GM18873 (cell line): Measurements from ENCODE around the gene C11orf21.
"Not testable (repeated sequence)": the region's sequence is repeated elsewhere in the genome, so short reads cannot be mapped to it uniquely, and the experiment has no call there.

ENCODE experiments used
- ATAC-seq: cut with Tn5 transposase; IDR thresholded peaks from one replicate; pipeline ENCODE4 v1.9.1; 2021; ENCODE audit warnings: mild to moderate bottlenecking, moderate library complexity, moderate number of reproducible peaks; ENCODE audit not compliant: unreplicated experiment, low FRiP score

C11orf21 gene

DNA sequence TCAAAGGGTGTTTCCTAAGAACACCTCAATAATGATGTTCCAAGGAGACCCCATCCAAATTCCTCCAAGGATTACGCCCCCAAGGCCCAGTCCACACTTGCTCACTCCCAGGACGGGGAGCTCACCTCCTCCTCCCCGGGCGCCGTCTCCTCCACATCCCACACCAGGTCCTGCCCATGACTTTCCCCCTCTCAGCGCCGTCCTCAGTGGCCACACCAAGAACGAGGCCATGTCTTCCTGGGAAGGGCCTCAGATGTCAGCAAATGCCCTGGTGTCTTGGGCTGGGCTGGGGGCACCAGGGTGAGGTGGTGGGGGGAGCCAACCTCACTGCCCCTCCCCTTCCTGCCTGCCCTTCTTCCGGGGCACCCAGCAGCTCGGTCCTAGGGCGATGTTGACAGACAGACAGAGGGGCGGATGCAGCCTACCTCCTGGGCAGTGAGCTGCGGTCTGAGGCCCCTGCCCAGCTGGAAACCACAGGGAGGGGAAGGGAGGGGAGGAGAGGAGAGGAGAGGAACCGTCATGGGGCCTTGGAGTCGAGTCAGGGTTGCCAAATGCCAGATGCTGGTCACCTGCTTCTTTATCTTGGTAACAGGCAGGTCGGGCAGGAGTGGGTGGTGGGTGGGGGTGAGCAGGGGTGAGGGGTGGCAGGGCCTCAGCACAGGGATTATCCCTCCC, at the start of gene C11orf21, which contains the start of gene TSPAN32:
Gene C11orf21 (minus strand): TSS at position 288 of the 675 bp plus-strand sequence. CDS start 110 bp downstream, at position 178.
Gene TSPAN32 (plus strand): TSS at position 383 of the 675 bp plus-strand sequence. CDS start 137 bp downstream, at position 520.
- no peak for ATAC-seq

DNA sequence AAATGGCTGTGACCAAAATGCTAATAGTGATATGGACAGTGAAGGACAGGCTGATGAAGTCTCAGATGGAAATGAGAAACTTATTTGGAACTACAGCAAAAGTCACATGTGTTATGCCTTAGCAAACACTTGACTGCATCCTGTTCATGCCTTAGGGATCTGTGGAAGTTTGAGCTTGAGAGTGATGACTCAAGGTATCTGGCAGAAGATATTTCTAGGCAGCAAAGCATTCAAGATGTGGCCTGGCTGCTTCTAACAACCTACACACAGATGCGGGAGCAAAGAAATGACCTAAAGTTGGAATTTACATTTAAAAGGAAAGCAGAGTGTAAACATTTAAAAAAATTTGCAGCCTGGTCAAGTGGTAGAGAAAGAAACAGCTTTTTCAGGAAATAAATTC, 47.3 kb upstream of the C11orf21 start:
- ATAC-seq: no peak

GRCh38 chr11:2347308-2347830, 45.7 kb upstream of the C11orf21 start:
- ATAC-seq: no peak

- ATAC-seq: no peak
Measured at GRCh38 chr11:2346586-2347307, 45.0 kb upstream of the C11orf21 start.

GRCh38 chr11:2346014-2346413, 44.3 kb upstream of the C11orf21 start:
- no peak for ATAC-seq

- ATAC-seq: no peak
Measured at GRCh38 chr11:2345050-2345449, 43.3 kb upstream of the C11orf21 start.

DNA sequence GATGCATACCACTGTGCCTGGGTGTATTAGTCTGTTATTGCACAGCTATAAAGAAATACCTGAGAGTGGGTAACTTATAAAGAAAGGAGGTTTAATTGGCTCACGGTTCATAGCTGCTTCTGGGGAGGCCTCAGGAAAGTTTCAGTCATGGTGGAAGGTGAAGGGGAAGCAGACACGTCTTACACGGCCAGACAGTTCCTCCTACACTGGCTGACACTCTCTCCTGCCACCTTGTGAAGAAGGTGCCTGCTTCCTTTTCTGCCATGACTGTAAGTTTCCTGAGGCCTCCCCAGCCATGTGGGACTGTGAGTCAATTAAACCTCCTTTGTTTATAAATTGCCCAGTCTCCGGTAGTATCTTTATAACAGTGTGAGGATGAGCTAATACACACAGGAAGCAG, 41.8 kb upstream of the C11orf21 start:
- ATAC-seq: no peak

DNA sequence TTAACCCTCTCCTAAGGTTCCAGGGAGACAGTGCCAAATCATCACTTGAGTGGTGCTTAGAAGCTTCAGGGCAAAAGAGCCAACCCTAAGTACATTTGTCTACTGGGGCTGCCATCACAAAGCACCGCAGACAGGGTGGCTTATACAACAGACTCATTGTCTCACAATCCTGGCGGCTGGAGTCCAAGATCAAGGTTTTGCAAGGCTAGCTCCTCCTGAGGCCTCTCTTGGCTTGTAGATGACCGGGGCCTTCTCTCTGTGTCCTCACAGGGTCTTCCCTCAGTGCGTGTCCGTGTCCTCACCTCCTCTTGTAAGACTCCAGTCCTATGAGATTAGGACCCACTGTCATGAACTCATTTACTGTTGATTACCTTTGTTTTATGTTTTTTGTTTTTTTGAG, 41.3 kb upstream of the C11orf21 start:
- ATAC-seq: no peak

DNA sequence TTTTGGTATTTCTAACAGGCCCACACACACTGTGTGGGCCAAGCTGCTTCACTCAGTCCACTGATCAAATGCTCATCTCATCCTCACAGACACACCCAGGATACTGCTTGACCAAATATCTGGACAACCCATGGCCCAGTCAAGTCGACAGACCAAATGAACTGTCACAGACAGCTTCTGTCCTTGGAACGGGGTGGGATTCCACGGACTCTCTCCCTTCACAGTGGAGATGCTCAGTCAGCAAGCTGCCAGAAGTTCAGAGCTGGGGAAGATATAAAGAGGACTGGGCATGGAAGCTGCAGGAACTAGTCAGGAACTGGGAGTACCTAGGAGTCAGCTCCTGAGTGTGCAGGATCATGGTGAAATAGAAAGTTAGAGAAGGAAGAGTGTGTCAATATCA, 40.8 kb upstream of the C11orf21 start:
- no peak for ATAC-seq

GRCh38 chr11:2338760-2339159, 37.0 kb upstream of the C11orf21 start:
- ATAC-seq: not testable (repeated sequence)

DNA sequence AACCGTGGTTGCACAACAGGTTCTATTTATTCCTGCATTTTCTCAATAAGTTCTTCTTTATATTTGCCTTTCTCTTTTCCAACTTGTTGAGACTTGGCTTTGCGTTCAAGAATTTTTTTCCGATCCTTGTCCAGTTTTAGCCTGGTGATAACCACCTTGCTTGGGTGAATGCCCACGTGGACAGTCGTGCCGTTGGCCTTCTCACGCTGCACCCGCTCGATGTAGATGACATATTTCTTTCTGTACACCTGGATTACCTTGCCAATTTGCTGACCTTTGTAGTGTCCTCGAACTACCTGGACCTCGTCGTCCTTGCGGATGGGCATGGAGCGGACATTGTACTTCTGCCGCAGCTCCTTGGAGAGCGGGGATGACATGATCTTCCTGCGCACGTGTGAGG, 33.6 kb upstream of the C11orf21 start:
- not testable (repeated sequence) for ATAC-seq

DNA sequence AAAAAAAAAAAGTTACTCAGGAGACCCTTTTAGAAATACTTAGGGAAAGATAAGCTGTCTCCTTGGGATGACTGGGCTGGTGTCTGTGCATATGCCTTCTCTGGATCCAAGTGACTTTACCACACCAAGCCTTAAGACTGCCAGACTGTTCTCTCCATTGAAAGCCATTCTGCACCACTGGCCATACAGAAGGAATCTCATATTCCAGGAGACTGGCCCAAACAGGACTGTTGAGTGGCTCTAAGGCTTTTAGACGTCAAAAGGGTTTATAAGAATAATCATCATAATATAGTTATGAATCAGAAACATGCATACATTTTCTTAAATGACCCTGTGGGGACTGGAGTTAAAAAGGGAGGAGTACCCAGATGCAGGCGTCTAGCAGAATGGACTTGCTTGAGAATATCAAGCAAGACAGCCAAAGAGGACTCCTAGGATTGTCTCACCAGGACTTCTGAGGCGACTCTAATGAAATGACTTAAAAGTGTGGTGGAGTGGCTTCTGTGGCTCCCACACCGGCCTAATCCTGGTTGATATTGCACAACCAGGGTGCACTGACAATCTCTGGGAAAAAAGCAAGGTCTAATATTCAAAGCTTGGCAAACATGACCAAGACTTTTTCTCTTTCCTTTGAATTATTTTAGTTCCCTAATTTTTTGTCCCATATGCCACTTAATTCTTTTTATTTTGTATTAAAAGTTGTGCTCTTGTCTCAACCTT, 31.9 kb upstream of the C11orf21 start:
- not testable (repeated sequence) for ATAC-seq

DNA sequence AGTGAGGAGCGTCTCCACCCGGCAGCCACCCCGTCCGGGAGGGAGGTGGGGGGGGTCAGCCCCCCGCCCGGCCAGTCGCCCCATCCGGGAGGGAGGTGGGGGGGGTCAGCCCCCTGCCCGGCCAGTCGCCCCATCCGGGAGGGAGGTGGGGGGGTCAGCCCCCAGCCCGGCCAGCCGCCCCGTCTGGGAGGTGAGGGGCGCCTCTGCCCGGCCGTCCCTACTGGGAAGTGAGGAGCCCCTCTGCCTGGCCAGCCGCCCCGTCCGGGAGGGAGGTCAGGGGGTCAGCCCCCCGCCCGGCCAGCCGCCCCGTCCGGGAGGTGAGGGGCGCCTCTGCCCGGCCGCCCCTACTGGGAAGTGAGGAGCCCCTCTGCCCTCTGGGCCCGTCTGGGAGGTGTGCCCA, 30.9 kb upstream of the C11orf21 start:
- not testable (repeated sequence) for ATAC-seq

- no peak for ATAC-seq
Measured at GRCh38 chr11:2331404-2331803, 29.7 kb upstream of the C11orf21 start.

DNA sequence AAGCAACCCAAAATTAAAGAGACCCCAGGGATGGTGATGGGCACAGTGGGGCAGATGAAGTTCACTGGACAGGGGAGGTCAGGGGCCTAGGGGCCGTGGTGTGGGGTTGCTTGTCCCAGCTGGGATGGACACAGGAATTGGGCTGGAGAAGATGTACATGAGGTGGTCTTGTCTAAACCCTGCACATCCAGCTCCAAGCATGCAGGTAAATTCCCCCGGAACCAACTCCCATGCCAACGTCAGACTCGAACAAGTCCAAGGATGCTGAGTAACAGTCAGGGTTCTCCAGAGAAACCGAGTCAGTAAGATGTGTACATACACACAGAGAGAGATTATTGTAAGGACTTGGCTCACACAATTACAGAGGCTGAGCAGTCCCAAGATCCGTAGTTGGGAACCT, 29.0 kb upstream of the C11orf21 start:
- no peak for ATAC-seq

DNA sequence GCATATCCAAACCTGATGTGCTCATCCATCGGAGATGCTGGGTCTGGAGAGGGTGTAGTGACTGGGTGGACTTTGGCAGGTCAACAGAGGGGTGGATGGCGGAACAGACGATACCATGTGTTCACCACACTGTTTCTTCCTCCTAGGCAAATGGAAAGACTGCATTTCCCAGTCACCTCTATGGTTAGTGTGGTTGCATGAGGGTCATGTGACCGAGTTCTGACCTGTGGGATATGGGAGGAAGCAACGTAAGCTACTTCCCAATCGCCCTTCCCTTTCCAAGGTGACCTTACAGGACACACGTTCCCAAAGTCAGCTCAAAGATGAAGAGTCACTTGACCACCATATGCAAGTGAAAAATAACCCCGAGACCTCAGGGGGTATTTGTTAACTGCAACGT, 27.8 kb upstream of the C11orf21 start:
- ATAC-seq: no peak

DNA sequence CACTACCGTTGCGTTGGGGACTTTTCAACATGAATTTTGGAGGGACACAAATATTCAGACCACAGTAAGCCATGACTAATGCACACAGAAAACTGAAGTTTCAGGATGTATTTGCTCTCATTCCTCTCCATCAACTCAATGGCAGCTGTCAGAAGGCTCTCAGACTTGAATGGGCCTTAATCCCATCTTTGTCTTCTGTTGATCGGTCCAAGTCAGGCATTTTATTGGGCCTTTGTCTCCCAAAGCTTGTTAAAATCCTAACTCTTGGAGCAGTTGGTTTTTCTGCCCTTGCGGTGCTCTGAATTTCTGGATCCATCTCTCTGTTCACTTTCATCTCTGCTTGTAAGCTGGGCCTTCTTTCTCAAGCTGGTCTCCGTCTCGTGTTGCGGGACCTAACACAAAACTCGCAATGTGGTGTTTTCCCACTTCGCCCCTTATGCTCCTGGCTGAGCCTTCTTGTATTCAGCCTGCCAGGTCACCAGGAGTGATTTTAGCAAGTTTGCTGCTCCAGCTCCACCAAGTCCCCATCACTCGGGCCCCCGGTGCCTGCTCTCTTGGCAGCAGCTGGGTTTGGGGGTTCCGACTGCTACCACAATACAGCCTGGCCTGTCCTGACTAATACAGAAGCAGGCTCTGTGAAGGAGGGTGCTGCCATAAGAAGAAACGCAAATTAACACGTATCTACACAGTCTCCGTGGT, 27.1 kb upstream of the C11orf21 start:
- no peak for ATAC-seq

- ATAC-seq: no peak
Measured at GRCh38 chr11:2328021-2328420, 26.3 kb upstream of the C11orf21 start.

- ATAC-seq: no peak
Measured at GRCh38 chr11:2327032-2327431, 25.3 kb upstream of the C11orf21 start.

- no peak for ATAC-seq
Measured at GRCh38 chr11:2325719-2326118, 24.0 kb upstream of the C11orf21 start.
